Liver (tissue), 3 donors: ENCODE measurements around the gene ANKRD53.

ENCODE experiments used
- CTCF ChIP-seq: fragments of 150-350 bp; IDR thresholded peaks from 2 replicates; pipeline ENCODE4 v1.5.1; 2017; ENCODE audit warnings: improper control_type of control experiment, low read depth, low read length; ENCODE audit not compliant: missing input control
- FOXA1 ChIP-seq: IDR thresholded peaks from 2 replicates; pipeline ENCODE4 v1.6.1; 2016; ENCODE audit warnings: antibody characterized with exemption
- GABPA ChIP-seq, 2 donors: IDR thresholded peaks in 1 of 2; conservative IDR thresholded peaks in 1 of 2; 2 replicates each; pipeline ENCODE4 v1.6.1; 2016; ENCODE audit warnings: antibody characterized with exemption in 2 of 2, mild to moderate bottlenecking in 1 of 2, moderate library complexity in 1 of 2
- JUND ChIP-seq, 2 donors: IDR thresholded peaks; 2 replicates each; pipeline ENCODE4 v1.6.1; 2016; ENCODE audit warnings: antibody characterized with exemption in 2 of 2
- MAX ChIP-seq: IDR thresholded peaks from 2 replicates; pipeline ENCODE4 v1.6.1; 2016; ENCODE audit warnings: antibody characterized with exemption
- RAD21 ChIP-seq, 2 donors: IDR thresholded peaks; 2 replicates each; pipeline ENCODE4 v1.6.1; 2016; ENCODE audit warnings: antibody characterized with exemption in 2 of 2, mild to moderate bottlenecking in 2 of 2
- REST ChIP-seq: IDR thresholded peaks from 2 replicates; pipeline ENCODE4 v1.6.1; 2016; ENCODE audit warnings: antibody characterized with exemption, mild to moderate bottlenecking
- SP1 ChIP-seq: IDR thresholded peaks from 2 replicates; pipeline ENCODE4 v1.6.1; 2018; ENCODE audit warnings: antibody characterized with exemption, mild to moderate bottlenecking
- TAF1 ChIP-seq: conservative IDR thresholded peaks from 2 replicates; pipeline ENCODE4 v1.6.1; 2016; ENCODE audit warnings: antibody characterized with exemption, mild to moderate bottlenecking
- YY1 ChIP-seq: IDR thresholded peaks from 2 replicates; pipeline ENCODE4 v1.6.1; 2016; ENCODE audit warnings: antibody characterized with exemption, mild to moderate bottlenecking
- donor health status: healthy.
- donor health status: healthy.

GRCh38 chr2:70981866-70982810 is 3.7 kb downstream of the ANKRD53 start:
- TF ChIP-seq CTCF, result no peak
- no peak for TF ChIP-seq FOXA1
- TF ChIP-seq RAD21 (IDR thresholded peaks at IDR 0.05), result no peak
- TF ChIP-seq GABPA (IDR thresholded peaks at IDR 0.05 in 1 of 2, conservative IDR thresholded peaks at IDR 0.05 in 1 of 2), result no peak
- TF ChIP-seq JUND (IDR thresholded peaks at IDR 0.05), result no peak
- no peak for TF ChIP-seq YY1
- no peak for TF ChIP-seq REST
- no peak for TF ChIP-seq TAF1
- no peak for TF ChIP-seq MAX
- TF ChIP-seq SP1, result no peak
